NK-92 treated with Interleukin-12 subunit alpha and Interleukin-12 subunit beta, amount 100 ng/mL, for 24 hours (cell line): ENCODE data around the gene RUNX3.

Experiments used
- DNase-seq: peaks from one replicate; lab custom pipeline; 2025; lab: John Stamatoyannopoulos, UW

Gene RUNX3

GRCh38 chr1:24946861-24947658 is 17.0 kb upstream of the RUNX3 start:
- no peak for DNase-seq

GRCh38 chr1:24945354-24946326 is 15.6 kb upstream of the RUNX3 start:
- DNase-seq: no peak

- DNase-seq: no peak
Observed at GRCh38 chr1:24944318-24944717, 14.2 kb upstream of the RUNX3 start.

- DNase-seq: no peak
Observed at GRCh38 chr1:24942789-24943188, 12.7 kb upstream of the RUNX3 start.

- DNase-seq: no peak
Observed at GRCh38 chr1:24941564-24941963, 11.5 kb upstream of the RUNX3 start.

GRCh38 chr1:24940231-24940630 is 10.2 kb upstream of the RUNX3 start:
- DNase-seq: no peak

- no peak for DNase-seq
Observed at GRCh38 chr1:24939675-24940193, 9.7 kb upstream of the RUNX3 start.

- no peak for DNase-seq
Observed at GRCh38 chr1:24939040-24939674, 9.1 kb upstream of the RUNX3 start.

GRCh38 chr1:24938276-24938675 is 8.2 kb upstream of the RUNX3 start:
- no peak for DNase-seq

GRCh38 chr1:24936684-24937083 is 6.6 kb upstream of the RUNX3 start:
- DNase-seq: no peak

- no peak for DNase-seq
Observed at GRCh38 chr1:24935615-24936484, 5.8 kb upstream of the RUNX3 start.

- DNase-seq: no peak
Observed at GRCh38 chr1:24935196-24935526, 5.1 kb upstream of the RUNX3 start.

- DNase-seq: no peak
Observed at GRCh38 chr1:24934310-24935195, 4.5 kb upstream of the RUNX3 start.

GRCh38 chr1:24933468-24933867 is 3.4 kb upstream of the RUNX3 start:
- no peak for DNase-seq

- no peak for DNase-seq
Observed at GRCh38 chr1:24932725-24933294, 2.7 kb upstream of the RUNX3 start.

GRCh38 chr1:24932284-24932683 is 2.2 kb upstream of the RUNX3 start:
- no peak for DNase-seq

GRCh38 chr1:24931468-24932231 is 1.6 kb upstream of the RUNX3 start:
- DNase-seq: no peak

- DNase-seq: no peak
Observed at GRCh38 chr1:24931146-24931467, 1.0 kb upstream of the RUNX3 start.
